ENCODE results near the gene CCNQ.

The CCNQ gene

GRCh38 chrX:153596981-153597750 lies 1.8 kb downstream of the CCNQ start:
- TF ChIP-seq EZH2phosphoT487 (IDR thresholded peaks at IDR 0.05; ENCODE audit: borderline replicate concordance, low read length) (no peak), CTCF (IDR thresholded peaks at IDR 0.05; ENCODE audit: low read depth, low read length, poor library complexity, severe bottlenecking) (no peak)
- H4K20me1 ChIP-seq (ENCODE audit: control insufficient read depth, insufficient read depth, low read depth, low read length) = no peaks in the 10 kb centered on the region
- H3K79me2 ChIP-seq (ENCODE audit: control insufficient read depth, low read length) = peaks cover 27% of the 10 kb centered on the region
- H3F3A ChIP-seq (ENCODE audit: control insufficient read depth, insufficient read depth) = no peaks in the 10 kb centered on the region
- H3K4me1 ChIP-seq (ENCODE audit: control insufficient read depth, low read length) = peaks cover 23% of the 10 kb centered on the region
- H3K36me3 ChIP-seq (ENCODE audit: control insufficient read depth, low read length) = peaks cover 16% of the 10 kb centered on the region; the same call in 1 of the 2 replicates
- H3K27me3 ChIP-seq (ENCODE audit: control insufficient read depth, low read length) = no peaks in the 10 kb centered on the region
- H3K9me2 ChIP-seq (replicated peaks; ENCODE audit: control insufficient read depth, low read length) = no peaks in the 10 kb centered on the region
- peak overlapping the region; percentile 71 for H3K4me2 ChIP-seq (ENCODE audit: low read length)
- H3K27ac ChIP-seq (ENCODE audit: low read depth, low read length) = no peak overlapping the region
- no peaks in the 10 kb centered on the region for H3K9me3 ChIP-seq (ENCODE audit: control insufficient read depth, insufficient read depth, low read length)
- peak overlapping the region; percentile 79 for H3K4me3 ChIP-seq (ENCODE audit: low read length)

GRCh38 chrX:153595859-153596857 lies 2.8 kb downstream of the CCNQ start:
- Histone ChIP-seq H3K9me3 (ENCODE audit: control insufficient read depth, insufficient read depth, low read length) (no peaks in the 10 kb centered on the region), H4K20me1 (ENCODE audit: control insufficient read depth, insufficient read depth, low read depth, low read length) (no peaks in the 10 kb centered on the region), H3K36me3 (ENCODE audit: control insufficient read depth, low read length) (peaks cover 16% of the 10 kb centered on the region; the same call in 1 of the 2 replicates)

GRCh38 chrX:153595387-153595786 lies 3.6 kb downstream of the CCNQ start:
- no peaks in the 10 kb centered on the region for H4K20me1 ChIP-seq (ENCODE audit: control insufficient read depth, insufficient read depth, low read depth, low read length)
- no peaks in the 10 kb centered on the region for H3K9me2 ChIP-seq (replicated peaks; ENCODE audit: control insufficient read depth, low read length)
- H3K36me3 ChIP-seq (ENCODE audit: control insufficient read depth, low read length) = peaks cover 16% of the 10 kb centered on the region; the same call in 1 of the 2 replicates
- H3K4me2 ChIP-seq (ENCODE audit: low read length) = no peak overlapping the region
- H3K4me3 ChIP-seq (ENCODE audit: low read length) = no peak overlapping the region
- TF ChIP-seq EZH2phosphoT487 (IDR thresholded peaks at IDR 0.05; ENCODE audit: borderline replicate concordance, low read length) (no peak), CTCF (IDR thresholded peaks at IDR 0.05; ENCODE audit: low read depth, low read length, poor library complexity, severe bottlenecking) (no peak)
- peaks cover 20% of the 10 kb centered on the region for H3K4me1 ChIP-seq (ENCODE audit: control insufficient read depth, low read length)
- H3K27ac ChIP-seq (ENCODE audit: low read depth, low read length) = no peak overlapping the region
- H3K79me2 ChIP-seq (ENCODE audit: control insufficient read depth, low read length) = peaks cover 27% of the 10 kb centered on the region
- H3K9me3 ChIP-seq (ENCODE audit: control insufficient read depth, insufficient read depth, low read length) = no peaks in the 10 kb centered on the region
- no peaks in the 10 kb centered on the region for H3F3A ChIP-seq (ENCODE audit: control insufficient read depth, insufficient read depth)
- no peaks in the 10 kb centered on the region for H3K27me3 ChIP-seq (ENCODE audit: control insufficient read depth, low read length)

More at GRCh38 chrX:153595859-153596857, 2.8 kb downstream of the CCNQ start:
- H3K4me1 ChIP-seq (ENCODE audit: control insufficient read depth, low read length) = peaks cover 23% of the 10 kb centered on the region
- no peak for TF ChIP-seq EZH2phosphoT487 (IDR thresholded peaks at IDR 0.05; ENCODE audit: borderline replicate concordance, low read length)
- no peak for TF ChIP-seq CTCF (IDR thresholded peaks at IDR 0.05; ENCODE audit: low read depth, low read length, poor library complexity, severe bottlenecking)
- H3F3A ChIP-seq (ENCODE audit: control insufficient read depth, insufficient read depth) = no peaks in the 10 kb centered on the region
- H3K27me3 ChIP-seq (ENCODE audit: control insufficient read depth, low read length) = no peaks in the 10 kb centered on the region
- H3K79me2 ChIP-seq (ENCODE audit: control insufficient read depth, low read length) = peaks cover 27% of the 10 kb centered on the region
- H3K4me2 ChIP-seq (ENCODE audit: low read length) = no peak overlapping the region
- no peaks in the 10 kb centered on the region for H3K9me2 ChIP-seq (replicated peaks; ENCODE audit: control insufficient read depth, low read length)
- H3K27ac ChIP-seq (ENCODE audit: low read depth, low read length) = no peak overlapping the region
- H3K4me3 ChIP-seq (ENCODE audit: low read length) = no peak overlapping the region

Measured in DOHH2 (cell line).